H1 (cell line): ENCODE measurements around the gene SLC5A4.

ENCODE experiments used
- CBX5 ChIP-seq: fragments of 300-800, 300-1000 bp; sonication (generic); IDR thresholded peaks from 2 replicates; pipeline ENCODE4 v1.7.1; 2016; ENCODE audit warnings: antibody characterized with exemption, low read length, low read depth
- CHD2 ChIP-seq: IDR thresholded peaks from 2 replicates; pipeline ENCODE4 v1.6.1; 2012; ENCODE audit warnings: low read length, improper control_type of control experiment
- CHD7 ChIP-seq: fragments of 300-600 bp; sonication (generic); IDR thresholded peaks from 2 replicates; pipeline ENCODE4 v1.7.1; 2012; ENCODE audit warnings: low read length, moderate library complexity, mild to moderate bottlenecking, inconsistent platforms; ENCODE audit not compliant: insufficient replicate concordance
- CREB1 ChIP-seq: IDR thresholded peaks from 2 replicates; pipeline ENCODE4 v1.6.1; 2012; ENCODE audit warnings: inconsistent platforms
- CTCF ChIP-seq, 3 experiments: IDR thresholded peaks; 1 replicate in 2 of 3; 2 replicates in 1 of 3; pipeline versions ENCODE4 v1.5.1 to v1.6.1; 2011; ENCODE audit warnings: low read length in 3 of 3, mild to moderate bottlenecking in 3 of 3, inconsistent platforms in 2 of 3, low read depth in 1 of 3, moderate library complexity in 1 of 3; ENCODE audit not compliant: insufficient read depth in 1 of 3; ENCODE audit errors: control extremely low read depth in 1 of 3
- GTF2F1 ChIP-seq: IDR thresholded peaks from 2 replicates; pipeline ENCODE4 v1.6.1; 2012; ENCODE audit warnings: low read depth, low read length, improper control_type of control experiment, borderline replicate concordance
- MAX ChIP-seq: IDR thresholded peaks from 2 replicates; pipeline ENCODE4 v1.6.1; 2012; ENCODE audit warnings: inconsistent platforms
- NRF1 ChIP-seq: IDR thresholded peaks from 2 replicates; pipeline ENCODE4 v1.6.1; 2011; ENCODE audit warnings: mild to moderate bottlenecking, low read depth, low read length, improper control_type of control experiment
- PHF8 ChIP-seq: fragments of 200-600 bp; sonication (generic); conservative IDR thresholded peaks from 2 replicates; pipeline ENCODE4 v1.7.1; 2012; ENCODE audit warnings: low read depth, mild to moderate bottlenecking, inconsistent platforms, low read length, moderate library complexity
- POLR2A ChIP-seq, 2 experiments: IDR thresholded peaks; 1 replicate in 1 of 2; 2 replicates in 1 of 2; pipeline ENCODE4 v1.6.1; 2011; ENCODE audit warnings: low read depth in 2 of 2, low read length in 2 of 2, mild to moderate bottlenecking in 2 of 2; ENCODE audit errors: control extremely low read depth in 1 of 2
- POLR2AphosphoS5 ChIP-seq: IDR thresholded peaks from 2 replicates; pipeline ENCODE4 v1.6.1; 2011; ENCODE audit warnings: low read depth, low read length
- RNF2 ChIP-seq: fragments of 200-900, 300-1000 bp; sonication (generic); IDR thresholded peaks from 2 replicates; pipeline ENCODE4 v1.7.1; 2016; ENCODE audit warnings: borderline replicate concordance, low read depth, mild to moderate bottlenecking, antibody characterized with exemption, low read length; ENCODE audit not compliant: poor library complexity, severe bottlenecking; ENCODE audit errors: missing control alignments
- RXRA ChIP-seq: IDR thresholded peaks from 2 replicates; pipeline ENCODE4 v1.6.1; 2011; ENCODE audit warnings: low read depth, mild to moderate bottlenecking, low read length, moderate library complexity; ENCODE audit not compliant: insufficient read depth
- ZNF274 ChIP-seq: IDR thresholded peaks from 2 replicates; pipeline ENCODE4 v1.7.0; 2012; ENCODE audit warnings: low read length, borderline replicate concordance; ENCODE audit errors: extremely low read depth

DNA sequence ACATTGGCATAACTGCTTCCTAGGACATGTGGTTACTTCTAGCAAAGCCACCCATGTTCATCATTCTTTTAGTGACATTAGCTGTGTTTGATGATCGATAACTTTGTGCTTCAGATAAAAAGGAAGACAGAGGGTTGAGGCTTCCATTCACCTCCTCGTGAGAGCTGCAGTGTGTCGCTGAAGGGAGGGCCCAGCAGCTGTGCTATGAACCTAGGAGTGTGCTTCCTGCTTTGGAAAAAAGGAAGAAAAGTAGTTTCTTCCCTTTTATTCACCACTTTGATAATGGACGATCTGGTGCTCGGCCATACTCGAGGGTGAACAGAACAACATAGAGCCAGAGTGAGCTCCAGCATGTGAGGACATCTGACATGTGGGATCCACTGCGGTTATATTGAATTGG is 44.1 kb downstream of the SLC5A4 start:
- TF ChIP-seq RNF2 (no peak), RXRA (no peak), PHF8 (no peak), CTCF (IDR thresholded peaks at IDR 0.05; ENCODE audit: control extremely low read depth in 1 of 3, insufficient read depth in 1 of 3, low read depth in 1 of 3, low read length in 3 of 3) (no peak), MAX (no peak), NRF1 (no peak), ZNF274 (no peak), CHD7 (no peak), CREB1 (no peak), CBX5 (no peak), POLR2AphosphoS5 (no peak), POLR2A (IDR thresholded peaks at IDR 0.05; ENCODE audit: control extremely low read depth in 1 of 2, low read depth in 2 of 2, low read length in 2 of 2) (no peak), CHD2 (no peak), GTF2F1 (no peak)
